ENCODE results near the gene KLHL2.

DNA sequence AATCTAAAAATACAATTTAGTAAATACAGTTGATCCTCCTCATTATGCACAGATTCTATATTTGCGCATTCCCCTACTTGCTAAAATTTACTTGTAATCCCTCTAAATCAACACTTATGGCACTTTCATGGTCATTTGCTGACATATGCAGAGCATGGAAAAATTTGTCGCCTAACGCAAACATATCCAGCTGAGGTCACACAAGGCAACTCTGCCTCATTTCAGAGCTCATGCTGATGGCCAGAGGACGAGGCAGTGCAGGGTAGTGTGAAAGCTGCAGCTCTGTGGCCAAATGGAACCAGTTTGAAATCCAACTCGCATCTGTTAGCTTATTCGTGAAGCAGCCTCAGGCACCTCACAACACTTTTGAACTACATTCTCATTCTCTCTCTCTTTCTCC, 39.7 kb upstream of the KLHL2 start:
- TF ChIP-seq, protein P1, sequence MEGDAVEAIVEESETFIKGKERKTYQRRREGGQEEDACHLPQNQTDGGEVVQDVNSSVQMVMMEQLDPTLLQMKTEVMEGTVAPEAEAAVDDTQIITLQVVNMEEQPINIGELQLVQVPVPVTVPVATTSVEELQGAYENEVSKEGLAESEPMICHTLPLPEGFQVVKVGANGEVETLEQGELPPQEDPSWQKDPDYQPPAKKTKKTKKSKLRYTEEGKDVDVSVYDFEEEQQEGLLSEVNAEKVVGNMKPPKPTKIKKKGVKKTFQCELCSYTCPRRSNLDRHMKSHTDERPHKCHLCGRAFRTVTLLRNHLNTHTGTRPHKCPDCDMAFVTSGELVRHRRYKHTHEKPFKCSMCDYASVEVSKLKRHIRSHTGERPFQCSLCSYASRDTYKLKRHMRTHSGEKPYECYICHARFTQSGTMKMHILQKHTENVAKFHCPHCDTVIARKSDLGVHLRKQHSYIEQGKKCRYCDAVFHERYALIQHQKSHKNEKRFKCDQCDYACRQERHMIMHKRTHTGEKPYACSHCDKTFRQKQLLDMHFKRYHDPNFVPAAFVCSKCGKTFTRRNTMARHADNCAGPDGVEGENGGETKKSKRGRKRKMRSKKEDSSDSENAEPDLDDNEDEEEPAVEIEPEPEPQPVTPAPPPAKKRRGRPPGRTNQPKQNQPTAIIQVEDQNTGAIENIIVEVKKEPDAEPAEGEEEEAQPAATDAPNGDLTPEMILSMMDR (conservative IDR thresholded peaks at IDR 0.05), result no peak
- no peak for TF ChIP-seq EZH2 (IDR thresholded peaks at IDR 0.05; ENCODE audit: low read depth)

All from PC-9 (cell line).